ENCODE data around the gene CHRM4. TPM values are rescaled to one million over a fixed set of nuclear protein-coding genes. Genes with fewer than 3 reads are reported as not detected.

The CHRM4 gene
- total RNA-seq, 1 donor from 2014 or later: 0.42 TPM

DNA sequence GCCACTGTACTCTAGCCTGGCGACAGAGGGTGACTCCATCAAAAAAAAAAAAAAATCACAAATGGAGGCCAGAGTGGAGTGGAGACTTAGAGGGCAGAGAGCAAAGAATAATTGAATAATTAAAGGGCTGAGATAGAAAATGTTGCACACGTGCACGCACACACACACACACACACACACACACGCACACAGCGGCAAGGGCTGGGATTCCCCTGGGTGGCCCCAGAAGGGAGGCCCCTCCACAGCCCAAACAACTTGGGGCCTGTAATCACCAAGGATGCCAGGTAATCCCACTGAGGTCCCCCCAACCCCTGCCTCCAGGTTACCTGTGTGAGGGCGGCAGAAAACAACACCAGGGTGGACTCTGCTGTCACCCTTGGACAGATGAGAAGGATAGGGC, 56.3 kb downstream of the CHRM4 start:
- Mint-ChIP-seq H3K9me3 (ENCODE audit: low read depth) (no peaks in the 10 kb centered on the region), H3K27ac (ENCODE audit: unreplicated experiment) (no peak overlapping the region), H3K4me1 (ENCODE audit: low read depth) (peaks cover 41% of the 10 kb centered on the region), H3K27me3 (ENCODE audit: low read depth) (peaks cover 11% of the 10 kb centered on the region), H3K4me3 (ENCODE audit: unreplicated experiment) (no peak overlapping the region), H3K36me3 (ENCODE audit: low read depth) (no peaks in the 10 kb centered on the region)
- TF ChIP-seq, protein P1, sequence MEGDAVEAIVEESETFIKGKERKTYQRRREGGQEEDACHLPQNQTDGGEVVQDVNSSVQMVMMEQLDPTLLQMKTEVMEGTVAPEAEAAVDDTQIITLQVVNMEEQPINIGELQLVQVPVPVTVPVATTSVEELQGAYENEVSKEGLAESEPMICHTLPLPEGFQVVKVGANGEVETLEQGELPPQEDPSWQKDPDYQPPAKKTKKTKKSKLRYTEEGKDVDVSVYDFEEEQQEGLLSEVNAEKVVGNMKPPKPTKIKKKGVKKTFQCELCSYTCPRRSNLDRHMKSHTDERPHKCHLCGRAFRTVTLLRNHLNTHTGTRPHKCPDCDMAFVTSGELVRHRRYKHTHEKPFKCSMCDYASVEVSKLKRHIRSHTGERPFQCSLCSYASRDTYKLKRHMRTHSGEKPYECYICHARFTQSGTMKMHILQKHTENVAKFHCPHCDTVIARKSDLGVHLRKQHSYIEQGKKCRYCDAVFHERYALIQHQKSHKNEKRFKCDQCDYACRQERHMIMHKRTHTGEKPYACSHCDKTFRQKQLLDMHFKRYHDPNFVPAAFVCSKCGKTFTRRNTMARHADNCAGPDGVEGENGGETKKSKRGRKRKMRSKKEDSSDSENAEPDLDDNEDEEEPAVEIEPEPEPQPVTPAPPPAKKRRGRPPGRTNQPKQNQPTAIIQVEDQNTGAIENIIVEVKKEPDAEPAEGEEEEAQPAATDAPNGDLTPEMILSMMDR (IDR thresholded peaks at IDR 0.05): no peak
- no peak for DNase-seq (ENCODE audit: low spot score)

DNA sequence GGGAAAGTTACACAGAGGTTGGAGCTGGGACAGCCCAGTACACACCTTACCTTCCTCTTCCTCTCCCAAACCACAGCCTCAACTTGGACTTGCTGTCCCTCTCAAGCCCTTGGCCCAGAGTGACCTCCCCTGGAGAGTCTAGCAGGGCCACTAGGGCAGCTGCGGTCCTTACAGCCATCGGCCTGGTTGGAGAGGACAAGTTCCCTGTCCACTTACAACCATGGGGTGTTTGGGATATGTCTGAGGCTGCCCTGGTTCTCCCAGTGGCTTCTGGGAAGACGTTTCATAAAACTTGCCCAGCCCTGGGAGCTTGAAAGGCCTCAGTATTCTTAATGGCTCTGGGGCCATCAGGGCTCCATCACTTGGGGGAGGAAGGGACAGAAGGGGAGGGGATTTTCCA, 57.4 kb downstream of the CHRM4 start:
- H3K36me3 Mint-ChIP-seq (ENCODE audit: low read depth): no peaks in the 10 kb centered on the region
- H3K27me3 Mint-ChIP-seq (ENCODE audit: low read depth): peaks cover 11% of the 10 kb centered on the region
- H3K4me1 Mint-ChIP-seq (ENCODE audit: low read depth): peaks cover 38% of the 10 kb centered on the region
- TF ChIP-seq, protein P1 (IDR thresholded peaks at IDR 0.05): no peak
- no peak overlapping the region for H3K27ac Mint-ChIP-seq (ENCODE audit: unreplicated experiment)
- H3K4me3 Mint-ChIP-seq (ENCODE audit: unreplicated experiment): no peak overlapping the region
- no peak for DNase-seq (ENCODE audit: low spot score)
- H3K9me3 Mint-ChIP-seq (ENCODE audit: low read depth): no peaks in the 10 kb centered on the region

Small RNA genes lying within 50 kb of the gene (microRNA-seq; reads per million reads assigned to microRNA genes)
- not detected for gene MIR4688 (ENCODE audit: borderline number of aligned reads)

Other genes starting within 250 kb of the CHRM4 start
- gene CREB3L1, start 114.1 kb downstream of the CHRM4 start, total RNA-seq: 83.1 to 192 TPM (median 190 TPM) in 3 replicates
- 41.9 to 47.4 TPM (median 46.8 TPM) in 3 replicates for gene DGKZ, start 44.3 kb downstream of the CHRM4 start, total RNA-seq
- 49.9 to 127 TPM (median 124 TPM) in 3 replicates for gene MDK, start 10.1 kb downstream of the CHRM4 start, total RNA-seq
- 21.5 to 25.1 TPM (median 24.9 TPM) in 3 replicates for gene AMBRA1, start 202.2 kb upstream of the CHRM4 start, total RNA-seq
- 4.3 to 7.3 TPM (median 5.3 TPM) in 3 replicates for gene HARBI1, start 225.5 kb upstream of the CHRM4 start, total RNA-seq
- gene ATG13, start 225.8 kb upstream of the CHRM4 start, total RNA-seq: 60.6 to 76.0 TPM (median 67.1 TPM) in 3 replicates

Data from chondrocyte (in vitro differentiated cells).